ENCODE results near the gene UBALD2. TPM values are rescaled to one million over a fixed set of nuclear protein-coding genes. Genes with fewer than 3 reads are reported as not detected.

UBALD2 gene
- polyA plus RNA-seq, 1 of the 3 experiments (the other 2 are of a cell fraction): 27.0 TPM

DNA sequence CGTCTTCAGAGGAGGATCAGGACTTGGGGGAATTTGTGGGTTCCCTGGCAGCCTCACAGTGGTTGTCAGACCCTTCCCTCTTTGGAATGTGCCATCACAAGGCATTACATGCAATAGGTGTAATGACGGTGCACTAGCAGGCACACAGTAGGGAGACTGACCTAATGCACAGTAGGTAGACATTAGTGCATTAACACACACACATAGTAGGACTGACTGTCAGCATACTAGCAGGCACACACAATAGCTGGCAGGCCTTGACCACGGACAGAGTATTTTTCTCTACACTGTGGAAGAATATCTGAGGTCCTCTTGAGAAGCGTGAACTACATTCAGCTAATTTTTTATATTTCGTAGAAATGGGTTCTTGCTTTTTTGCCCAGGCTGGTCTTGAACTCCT is 10.9 kb upstream of the UBALD2 start:
- no peak overlapping the region for H2AFZ ChIP-seq (ENCODE audit: low read depth)
- H3K27ac ChIP-seq (ENCODE audit: low read depth in 2 of 2, low read length in 1 of 2): no peak overlapping the region
- H3K79me2 ChIP-seq (ENCODE audit: insufficient read depth): no peaks in the 10 kb centered on the region
- H3K36me3 ChIP-seq (replicated peaks in 1 of 2; ENCODE audit: control insufficient read depth in 1 of 2, insufficient read depth in 2 of 2, low read length in 1 of 2): no peaks in the 10 kb centered on the region
- WGBS (ENCODE audit: low lambda C conversion rate): 77% methylated on average over 5 of the region's 5 CpGs
- no peaks in the 10 kb centered on the region for H3K9me2 ChIP-seq
- H3K4me2 ChIP-seq: no peak overlapping the region
- H3K4me3 ChIP-seq (ENCODE audit: low read depth in 2 of 2, low read length in 1 of 2): no peak overlapping the region
- H4K20me1 ChIP-seq (ENCODE audit: insufficient read depth): no peaks in the 10 kb centered on the region
- no peaks in the 10 kb centered on the region for H3F3A ChIP-seq (replicated peaks; ENCODE audit: insufficient read depth)
- H3K9ac ChIP-seq: no peak overlapping the region
- ChIA-PET POLR2A (no interaction called here), CTCF (interaction anchor here (0.8 to 4.4 kb wide), 5 partner anchors 9 to 26 kb away, joined by 3 to 21 read pairs (median 4); partner anchors contain the start of gene RNF157)
- H3K4me1 ChIP-seq (ENCODE audit: control insufficient read depth in 1 of 2, insufficient read depth in 2 of 2, low read depth in 1 of 2, low read length in 1 of 2): no peaks in the 10 kb centered on the region; a peak in 1 of 4 replicates
- no peaks in the 10 kb centered on the region for H3K27me3 ChIP-seq (ENCODE audit: insufficient read depth)
- no peaks in the 10 kb centered on the region for H3K9me3 ChIP-seq
- TF ChIP-seq, protein P1, sequence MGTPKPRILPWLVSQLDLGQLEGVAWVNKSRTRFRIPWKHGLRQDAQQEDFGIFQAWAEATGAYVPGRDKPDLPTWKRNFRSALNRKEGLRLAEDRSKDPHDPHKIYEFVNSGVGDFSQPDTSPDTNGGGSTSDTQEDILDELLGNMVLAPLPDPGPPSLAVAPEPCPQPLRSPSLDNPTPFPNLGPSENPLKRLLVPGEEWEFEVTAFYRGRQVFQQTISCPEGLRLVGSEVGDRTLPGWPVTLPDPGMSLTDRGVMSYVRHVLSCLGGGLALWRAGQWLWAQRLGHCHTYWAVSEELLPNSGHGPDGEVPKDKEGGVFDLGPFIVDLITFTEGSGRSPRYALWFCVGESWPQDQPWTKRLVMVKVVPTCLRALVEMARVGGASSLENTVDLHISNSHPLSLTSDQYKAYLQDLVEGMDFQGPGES (IDR thresholded peaks at IDR 0.05; ENCODE audit: low read depth, low read length): no peak
- TF ChIP-seq USF2 (IDR thresholded peaks at IDR 0.05; ENCODE audit: borderline replicate concordance, low read depth, low read length) (no peak), FOSL2 (IDR thresholded peaks at IDR 0.05; ENCODE audit: borderline replicate concordance, low read depth) (no peak), SIN3A (IDR thresholded peaks at IDR 0.05; ENCODE audit: borderline replicate concordance, low read depth, low read length) (no peak), FOXJ3 (CRISPR knock-in tag; IDR thresholded peaks at IDR 0.05) (no peak), CTCF (IDR thresholded peaks at IDR 0.05) (no peak), REST (IDR thresholded peaks at IDR 0.05; ENCODE audit: low read depth, low read length) (no peak)
- no peak for DNase-seq
